ENCODE data around the gene SFPQ. TPM values are rescaled to one million over a fixed set of nuclear protein-coding genes. Genes with fewer than 3 reads are reported as not detected.
"Not testable (repeated sequence)": the region's sequence is repeated elsewhere in the genome, so short reads cannot be mapped to it uniquely, and the experiment has no call there.

SFPQ gene
- polyA plus RNA-seq (2013, experiment 1 of 2), result 108 TPM
- polyA plus RNA-seq (2013, experiment 2 of 2), result 158 TPM

- peaks cover 9% of the 10 kb centered on the region for H3K4me1 ChIP-seq (ENCODE audit: control insufficient read depth, insufficient read depth, low read length, poor library complexity, severe bottlenecking)
- no peaks in the 10 kb centered on the region for H3K9me3 ChIP-seq (ENCODE audit: control insufficient read depth, low read length)
- peak within 1 kb of the TSS; percentile 99 for H3K4me3 ChIP-seq (ENCODE audit: extremely low read depth, insufficient read depth, low read length, poor library complexity, severe bottlenecking)
- peaks cover 37% of the 10 kb centered on the region for H3K36me3 ChIP-seq (ENCODE audit: control insufficient read depth, insufficient read depth, low read length)
- 0 to 4% methylated on average over 42 to 45 of the region's 50 CpGs for WGBS, 2 experiments (ENCODE audit: insufficient coverage in 2 of 2)
- H3K27ac ChIP-seq (ENCODE audit: low read depth, low read length, severe bottlenecking), result peak within 1 kb of the TSS; percentile 98
Measured at GRCh38 chr1:35192853-35193664, at the start of gene SFPQ. Gene SFPQ, minus strand, starts transcription at chr1:35193145. Its CDS starts 96 bp downstream, at chr1:35193049.

DNA sequence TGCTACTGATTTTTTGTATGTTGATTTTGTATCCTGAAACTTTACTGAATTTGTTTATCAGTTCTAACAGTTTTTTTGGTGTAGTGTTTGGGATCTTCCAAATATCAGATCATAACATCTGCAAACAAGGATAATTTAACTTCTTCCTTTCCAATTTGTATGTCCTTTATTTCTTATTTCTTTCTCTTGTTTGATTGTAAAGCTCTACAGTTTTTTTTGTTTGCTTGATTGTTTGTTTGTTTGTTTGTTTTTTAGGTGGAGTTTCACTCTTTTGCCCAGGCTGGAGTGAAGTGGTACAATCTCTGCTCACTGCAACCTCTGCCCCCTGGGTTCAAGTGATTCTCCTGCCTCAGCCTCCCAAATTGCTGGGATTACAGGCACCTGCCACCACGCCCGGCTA lies 43.8 kb upstream of the SFPQ start:
- not testable (repeated sequence) for H3K36me3 ChIP-seq (ENCODE audit: control insufficient read depth, insufficient read depth, low read length); H3K9me3 ChIP-seq (ENCODE audit: control insufficient read depth, low read length); H3K27ac ChIP-seq (ENCODE audit: low read depth, low read length, severe bottlenecking); H3K4me1 ChIP-seq (ENCODE audit: control insufficient read depth, insufficient read depth, low read length, poor library complexity, severe bottlenecking); H3K4me3 ChIP-seq (ENCODE audit: extremely low read depth, insufficient read depth, low read length, poor library complexity, severe bottlenecking)
- 68 to 80% methylated on average over 2 of the region's 2 CpGs for WGBS, 2 experiments (ENCODE audit: insufficient coverage in 2 of 2)

DNA sequence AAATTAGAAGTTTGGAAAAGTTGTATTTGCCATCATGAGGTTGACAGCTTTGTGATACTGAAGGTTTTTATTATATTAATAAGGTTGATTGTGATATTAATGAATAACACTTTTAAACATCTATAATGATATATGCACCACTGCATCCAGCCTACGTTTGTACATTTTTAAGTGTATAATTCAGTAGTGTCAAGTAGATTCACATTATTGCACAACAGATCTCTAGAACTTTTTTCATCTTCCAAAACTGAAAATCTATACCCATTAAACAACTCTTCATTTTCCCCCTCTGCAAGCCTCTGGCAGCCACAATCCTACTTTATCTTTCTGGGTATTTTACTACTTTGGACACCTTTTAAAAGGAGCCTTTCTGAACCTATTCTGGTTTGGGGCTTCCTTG lies 38.3 kb upstream of the SFPQ start:
- H3K4me1 ChIP-seq (ENCODE audit: control insufficient read depth, insufficient read depth, low read length, poor library complexity, severe bottlenecking), result no peaks in the 10 kb centered on the region
- WGBS, 2 experiments (ENCODE audit: insufficient coverage in 2 of 2), result no CpG with 5 or more reads among the region's 1 CpG
- H3K27ac ChIP-seq (ENCODE audit: low read depth, low read length, severe bottlenecking), result no peak overlapping the region
- no peak overlapping the region for H3K4me3 ChIP-seq (ENCODE audit: extremely low read depth, insufficient read depth, low read length, poor library complexity, severe bottlenecking)
- no peaks in the 10 kb centered on the region for H3K9me3 ChIP-seq (ENCODE audit: control insufficient read depth, low read length)
- no peaks in the 10 kb centered on the region for H3K36me3 ChIP-seq (ENCODE audit: control insufficient read depth, insufficient read depth, low read length)

DNA sequence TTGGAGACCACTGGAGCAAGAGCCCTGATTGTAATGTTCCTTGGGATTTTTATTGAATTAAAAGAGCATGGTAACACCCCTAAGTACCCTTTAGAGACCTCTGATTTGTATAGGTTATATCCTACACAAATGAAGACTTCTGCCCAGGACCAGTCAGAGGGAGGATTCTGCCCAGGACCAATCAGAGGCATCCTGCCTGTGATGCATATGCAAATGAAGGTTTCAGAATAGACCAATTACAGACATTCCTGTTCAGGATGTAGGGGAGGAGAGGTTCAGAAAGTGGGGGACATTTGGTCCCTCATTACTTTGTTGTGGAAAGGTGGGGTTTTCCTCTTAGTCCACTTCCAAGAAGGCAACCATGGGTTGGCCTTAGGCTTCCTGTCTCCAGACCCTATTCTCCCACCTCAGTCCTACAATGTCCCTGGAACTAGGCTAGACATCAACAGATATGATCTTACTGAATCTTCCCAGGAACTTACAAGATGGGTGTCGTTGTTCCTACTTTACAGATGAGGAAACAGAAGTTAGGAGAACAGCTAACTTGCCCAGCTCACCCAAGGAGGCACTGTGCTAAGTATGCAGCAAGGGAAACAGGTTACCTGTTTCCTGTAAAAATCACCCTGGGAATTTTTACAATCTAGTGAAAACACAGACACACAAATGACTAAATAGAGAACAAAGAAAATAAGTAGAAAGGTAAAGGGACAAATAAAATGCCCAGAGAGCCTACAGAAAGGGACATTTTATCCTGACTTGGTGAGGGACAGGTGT lies 36.8 kb upstream of the SFPQ start:
- H3K36me3 ChIP-seq (ENCODE audit: control insufficient read depth, insufficient read depth, low read length), result no peaks in the 10 kb centered on the region
- H3K4me1 ChIP-seq (ENCODE audit: control insufficient read depth, insufficient read depth, low read length, poor library complexity, severe bottlenecking), result no peaks in the 10 kb centered on the region
- no peak overlapping the region for H3K27ac ChIP-seq (ENCODE audit: low read depth, low read length, severe bottlenecking)
- H3K9me3 ChIP-seq (ENCODE audit: control insufficient read depth, low read length), result no peaks in the 10 kb centered on the region
- no peak overlapping the region for H3K4me3 ChIP-seq (ENCODE audit: extremely low read depth, insufficient read depth, low read length, poor library complexity, severe bottlenecking)
- WGBS, 2 experiments (ENCODE audit: insufficient coverage in 2 of 2), result 50% methylated on average over 1 of the region's 1 CpG; no CpG with 5 or more reads in 1 of the 2 experiments

DNA sequence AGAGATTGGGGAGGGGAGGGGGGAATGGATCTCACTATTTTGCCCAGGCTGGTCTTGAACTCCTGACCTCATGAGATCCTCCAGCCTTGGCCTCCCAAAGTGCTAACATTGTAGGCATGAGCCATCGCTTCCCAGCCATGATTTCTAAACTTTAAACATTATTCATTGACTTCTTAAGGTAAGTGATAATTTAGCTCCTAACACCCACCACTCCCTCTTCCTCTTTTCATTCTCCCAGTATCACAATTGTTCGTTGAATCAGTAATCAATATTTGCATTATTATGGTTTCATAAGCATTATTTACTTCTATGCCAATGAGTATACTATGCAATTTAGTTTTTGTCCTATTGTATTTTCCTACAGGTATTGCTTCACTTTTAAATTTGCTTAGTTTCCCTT lies 33.6 kb upstream of the SFPQ start:
- Histone ChIP-seq H3K4me1 (ENCODE audit: control insufficient read depth, insufficient read depth, low read length, poor library complexity, severe bottlenecking) (no peaks in the 10 kb centered on the region), H3K4me3 (ENCODE audit: extremely low read depth, insufficient read depth, low read length, poor library complexity, severe bottlenecking) (no peak overlapping the region), H3K9me3 (ENCODE audit: control insufficient read depth, low read length) (no peaks in the 10 kb centered on the region), H3K36me3 (ENCODE audit: control insufficient read depth, insufficient read depth, low read length) (no peaks in the 10 kb centered on the region), H3K27ac (ENCODE audit: low read depth, low read length, severe bottlenecking) (no peak overlapping the region)
- no CpG with 5 or more reads among the region's 2 CpGs for WGBS, 2 experiments (ENCODE audit: insufficient coverage in 2 of 2)

- no peaks in the 10 kb centered on the region for H3K4me1 ChIP-seq (ENCODE audit: control insufficient read depth, insufficient read depth, low read length, poor library complexity, severe bottlenecking)
- H3K36me3 ChIP-seq (ENCODE audit: control insufficient read depth, insufficient read depth, low read length), result no peaks in the 10 kb centered on the region
- WGBS, 2 experiments (ENCODE audit: insufficient coverage in 2 of 2), result 79 to 90% methylated on average over 3 to 4 of the region's 4 CpGs
- no peak overlapping the region for H3K4me3 ChIP-seq (ENCODE audit: extremely low read depth, insufficient read depth, low read length, poor library complexity, severe bottlenecking)
- no peak overlapping the region for H3K27ac ChIP-seq (ENCODE audit: low read depth, low read length, severe bottlenecking)
- H3K9me3 ChIP-seq (ENCODE audit: control insufficient read depth, low read length), result no peaks in the 10 kb centered on the region
Measured at GRCh38 chr1:35223084-35223630, 30.2 kb upstream of the SFPQ start.

GRCh38 chr1:35222322-35223083 lies 29.6 kb upstream of the SFPQ start:
- Histone ChIP-seq H3K9me3 (ENCODE audit: control insufficient read depth, low read length) (no peaks in the 10 kb centered on the region), H3K36me3 (ENCODE audit: control insufficient read depth, insufficient read depth, low read length) (no peaks in the 10 kb centered on the region), H3K27ac (ENCODE audit: low read depth, low read length, severe bottlenecking) (no peak overlapping the region), H3K4me1 (ENCODE audit: control insufficient read depth, insufficient read depth, low read length, poor library complexity, severe bottlenecking) (no peaks in the 10 kb centered on the region), H3K4me3 (ENCODE audit: extremely low read depth, insufficient read depth, low read length, poor library complexity, severe bottlenecking) (no peak overlapping the region)
- whole genome bisulfite sequencing, 2 experiments (ENCODE audit: insufficient coverage in 2 of 2), result 80 to 82% methylated on average over 5 of the region's 6 CpGs

- H3K36me3 ChIP-seq (ENCODE audit: control insufficient read depth, insufficient read depth, low read length), result no peaks in the 10 kb centered on the region
Measured at GRCh38 chr1:35220976-35221375, 28.0 kb upstream of the SFPQ start.

GRCh38 chr1:35215346-35215745 lies 22.4 kb upstream of the SFPQ start:
- H3K27ac ChIP-seq (ENCODE audit: low read depth, low read length, severe bottlenecking), result no peak overlapping the region
- H3K36me3 ChIP-seq (ENCODE audit: control insufficient read depth, insufficient read depth, low read length), result no peaks in the 10 kb centered on the region
- no peaks in the 10 kb centered on the region for H3K9me3 ChIP-seq (ENCODE audit: control insufficient read depth, low read length)
- no peaks in the 10 kb centered on the region for H3K4me1 ChIP-seq (ENCODE audit: control insufficient read depth, insufficient read depth, low read length, poor library complexity, severe bottlenecking)
- WGBS, 2 experiments (ENCODE audit: insufficient coverage in 2 of 2), result 93 to 100% methylated on average over 1 to 2 of the region's 3 CpGs
- no peak overlapping the region for H3K4me3 ChIP-seq (ENCODE audit: extremely low read depth, insufficient read depth, low read length, poor library complexity, severe bottlenecking)

More at GRCh38 chr1:35220976-35221375, 28.0 kb upstream of the SFPQ start:
- WGBS, 2 experiments (ENCODE audit: insufficient coverage in 2 of 2), result 31 to 57% methylated on average over 2 of the region's 2 CpGs
- Histone ChIP-seq H3K27ac (ENCODE audit: low read depth, low read length, severe bottlenecking) (no peak overlapping the region), H3K9me3 (ENCODE audit: control insufficient read depth, low read length) (no peaks in the 10 kb centered on the region), H3K4me1 (ENCODE audit: control insufficient read depth, insufficient read depth, low read length, poor library complexity, severe bottlenecking) (no peaks in the 10 kb centered on the region), H3K4me3 (ENCODE audit: extremely low read depth, insufficient read depth, low read length, poor library complexity, severe bottlenecking) (no peak overlapping the region)

DNA sequence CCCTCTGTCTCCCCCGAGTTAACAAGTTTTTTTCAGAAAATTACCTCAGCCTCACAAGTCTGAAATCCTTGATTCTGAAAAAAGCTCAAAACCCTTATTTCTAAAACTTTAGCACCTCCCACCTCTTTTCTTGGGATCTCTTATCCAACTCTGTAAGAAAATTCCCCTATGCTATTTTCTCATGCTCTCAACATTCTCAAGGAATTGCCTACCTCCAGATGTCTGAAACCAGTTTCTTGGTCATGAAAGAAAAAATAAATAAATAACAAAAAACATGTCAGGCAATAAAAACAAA lies 18.1 kb upstream of the SFPQ start:
- WGBS, 2 experiments (ENCODE audit: insufficient coverage in 2 of 2), result 63 to 78% methylated on average over 1 of the region's 1 CpG
- no peaks in the 10 kb centered on the region for H3K36me3 ChIP-seq (ENCODE audit: control insufficient read depth, insufficient read depth, low read length)
- H3K4me1 ChIP-seq (ENCODE audit: control insufficient read depth, insufficient read depth, low read length, poor library complexity, severe bottlenecking), result no peaks in the 10 kb centered on the region
- no peaks in the 10 kb centered on the region for H3K9me3 ChIP-seq (ENCODE audit: control insufficient read depth, low read length)
- H3K27ac ChIP-seq (ENCODE audit: low read depth, low read length, severe bottlenecking), result peak overlapping the region; percentile 49
- H3K4me3 ChIP-seq (ENCODE audit: extremely low read depth, insufficient read depth, low read length, poor library complexity, severe bottlenecking), result no peak overlapping the region

Data from mesodermal cell (in vitro differentiated cells).